Activated T-helper 9 cell treated with anti-CD3 and anti-CD28 coated beads, Interleukin-2, amount 50 U/mL, for 16 hours (primary cell): ENCODE results near the gene PSMD5.
A peak's percentile ranks its signal among the peaks of the same experiment; 100 is the strongest.

Experiments used
- DNase-seq: peaks from one replicate; pipeline ENCODE4 v3.0.0-alpha.2; 2020; ENCODE audit warnings: low read depth

PSMD5 gene

DNA sequence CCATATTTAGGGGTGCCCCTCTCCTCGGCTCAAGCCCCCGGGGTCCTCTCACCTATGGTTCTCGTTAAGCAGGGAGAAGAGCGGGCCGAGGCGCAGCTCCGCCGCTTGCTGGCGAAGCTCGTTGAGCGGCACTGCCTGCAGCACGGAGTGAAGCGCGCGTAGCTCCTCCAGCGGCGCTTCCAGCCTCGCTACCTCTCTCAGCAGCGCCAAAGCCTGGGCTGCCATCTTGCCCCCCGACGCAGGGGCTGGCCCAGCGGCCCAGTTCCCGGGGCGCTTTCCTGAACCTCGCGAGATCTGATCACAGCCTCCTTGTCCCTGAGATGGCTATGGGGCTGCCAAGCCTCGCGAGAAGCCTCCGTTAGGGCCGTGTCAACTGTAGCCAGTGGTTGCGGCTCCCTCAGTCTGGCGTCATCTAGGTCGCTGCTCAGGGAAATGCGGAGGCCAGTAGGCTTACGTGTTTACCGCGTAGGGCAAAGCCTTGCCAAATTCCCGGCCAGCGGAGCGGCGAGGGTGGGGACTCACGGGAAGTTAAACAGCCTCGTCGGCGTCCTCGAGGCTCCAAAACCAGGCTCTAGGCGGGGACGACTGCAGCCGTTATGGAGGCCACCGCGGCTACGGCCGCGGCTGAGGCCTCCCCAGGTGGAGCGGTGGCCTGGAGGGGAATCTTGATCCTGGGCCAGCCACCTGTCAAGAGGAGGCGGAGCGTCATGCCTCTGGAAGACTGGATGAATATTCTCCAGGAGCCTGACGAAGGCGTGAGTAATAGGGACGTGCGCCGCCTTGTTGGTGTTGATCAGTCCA, at the start of gene PSMD5:
TSS of gene PSMD5 (minus strand) at position 238 of the 801 bp plus-strand sequence. CDS start at position 225, 13 bp downstream.
- peak; percentile 90 for DNase-seq

- DNase-seq, result no peak
These were observed 49.4 kb upstream of the PSMD5 start for GRCh38 chr9:120891884-120892747.

GRCh38 chr9:120891245-120891883, 48.6 kb upstream of the PSMD5 start:
- DNase-seq, result peak; percentile 40

DNA sequence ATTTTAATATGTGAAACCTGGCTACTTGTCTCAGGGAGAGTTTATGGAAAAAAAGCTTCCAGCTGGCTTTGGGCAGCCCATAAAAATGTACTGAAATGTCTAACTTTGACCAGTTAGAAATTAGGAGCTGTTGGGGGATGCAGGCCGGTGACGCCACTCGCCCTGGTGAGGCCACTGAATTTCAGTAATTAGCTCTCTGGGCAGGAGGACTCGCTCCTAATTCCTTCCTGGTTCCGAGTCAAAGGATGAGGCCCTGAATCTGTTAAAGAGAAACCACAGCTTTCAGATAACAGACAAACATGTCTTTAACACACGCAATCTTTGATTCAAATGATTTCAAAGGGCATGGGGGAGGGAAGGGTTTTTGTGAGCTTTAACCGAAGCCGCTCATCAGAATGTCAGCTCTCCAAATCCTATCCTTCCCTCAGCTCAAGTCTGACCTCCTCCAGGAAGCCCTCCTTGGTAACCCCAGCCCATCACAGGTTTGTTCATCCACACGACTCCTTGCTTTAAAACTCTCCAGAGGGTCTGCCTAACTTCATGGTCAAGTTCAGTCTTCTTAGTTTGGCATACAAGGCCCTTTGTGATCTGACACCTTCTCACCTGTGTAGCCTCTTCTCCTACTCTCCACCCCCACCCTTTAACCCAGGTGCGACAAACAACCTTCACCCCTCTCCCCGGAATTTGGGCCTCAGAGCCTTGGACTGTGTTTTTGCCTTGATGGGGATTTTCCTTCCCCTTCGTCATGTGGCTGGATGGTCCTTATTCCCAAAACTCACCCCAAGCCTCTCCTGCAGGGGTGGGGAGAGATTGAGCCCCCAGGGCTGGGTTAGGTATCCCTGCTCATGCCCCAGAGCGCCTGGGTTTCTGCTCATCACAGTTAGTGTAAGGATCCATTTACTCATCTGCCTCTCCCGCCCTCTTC, 47.9 kb upstream of the PSMD5 start:
- DNase-seq, result no peak

GRCh38 chr9:120889606-120890271, 47.0 kb upstream of the PSMD5 start:
- no peak for DNase-seq

- no peak for DNase-seq
These were observed 45.9 kb upstream of the PSMD5 start for GRCh38 chr9:120888626-120889025.

DNA sequence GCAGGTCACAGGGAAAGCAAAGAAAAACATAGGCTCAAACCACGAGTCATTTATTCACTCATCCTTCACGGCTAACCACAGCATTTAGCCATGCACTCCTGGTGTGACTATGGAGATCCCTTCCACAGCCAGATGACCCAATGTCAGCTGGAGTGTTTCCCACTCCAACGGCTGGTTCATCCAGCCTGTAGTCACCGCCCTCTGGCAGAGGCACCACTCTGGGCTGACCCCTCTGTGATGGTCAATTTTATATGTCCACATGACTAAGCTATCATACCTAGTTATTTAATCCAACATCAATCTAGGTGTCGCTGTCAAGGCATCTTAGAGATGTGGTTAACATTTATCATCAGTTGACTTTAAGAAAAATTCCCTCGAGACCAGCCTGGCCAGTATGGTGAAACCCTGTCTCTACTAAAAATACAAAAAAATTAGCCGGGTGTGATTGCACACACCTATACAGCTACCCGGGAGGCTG, 43.8 kb upstream of the PSMD5 start:
- no peak for DNase-seq

GRCh38 chr9:120885958-120886357, 43.2 kb upstream of the PSMD5 start:
- no peak for DNase-seq

GRCh38 chr9:120885457-120885856, 42.7 kb upstream of the PSMD5 start:
- no peak for DNase-seq

DNA sequence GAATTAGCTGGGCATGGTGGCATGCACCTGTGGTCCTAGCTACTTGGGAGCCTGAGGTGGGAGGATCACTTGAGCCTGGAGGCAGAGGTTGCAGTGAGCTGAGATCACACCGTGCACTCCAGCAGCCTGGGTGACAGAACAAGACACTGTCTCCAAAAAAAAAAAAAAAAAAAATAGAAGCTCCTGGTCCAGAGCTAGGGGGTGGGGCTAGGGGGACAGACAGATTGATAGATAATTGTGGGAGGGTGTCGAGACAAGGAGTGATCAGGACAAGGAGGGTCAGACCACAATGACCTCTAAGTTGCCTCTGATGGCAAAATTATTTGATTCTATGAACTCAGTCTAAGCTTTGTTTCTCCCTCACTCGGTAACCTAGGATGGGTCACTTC, 40.9 kb upstream of the PSMD5 start:
- DNase-seq, result no peak

- no peak for DNase-seq
These were observed 40.3 kb upstream of the PSMD5 start for GRCh38 chr9:120882935-120883607.

DNA sequence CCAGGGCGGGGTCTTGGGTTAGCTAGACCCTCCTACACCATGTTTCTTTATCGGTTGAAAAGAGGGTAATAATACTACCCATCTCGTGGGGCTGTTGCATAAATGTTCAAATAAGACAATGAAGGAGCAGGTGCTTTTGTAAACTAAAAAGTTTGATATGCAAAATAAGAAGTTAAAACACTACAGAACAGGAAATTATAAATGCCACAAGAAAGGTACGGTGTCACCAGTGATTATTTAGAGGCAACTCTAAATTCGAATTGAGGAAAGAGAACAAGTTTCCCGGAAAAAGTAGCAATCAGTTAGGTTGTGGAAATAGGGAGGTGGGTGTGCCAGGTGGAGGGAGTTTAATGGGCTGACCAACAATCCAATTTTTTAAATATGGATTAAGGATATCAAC, 36.7 kb upstream of the PSMD5 start:
- DNase-seq, result no peak

GRCh38 chr9:120878188-120879130, 35.7 kb upstream of the PSMD5 start:
- no peak for DNase-seq

DNA sequence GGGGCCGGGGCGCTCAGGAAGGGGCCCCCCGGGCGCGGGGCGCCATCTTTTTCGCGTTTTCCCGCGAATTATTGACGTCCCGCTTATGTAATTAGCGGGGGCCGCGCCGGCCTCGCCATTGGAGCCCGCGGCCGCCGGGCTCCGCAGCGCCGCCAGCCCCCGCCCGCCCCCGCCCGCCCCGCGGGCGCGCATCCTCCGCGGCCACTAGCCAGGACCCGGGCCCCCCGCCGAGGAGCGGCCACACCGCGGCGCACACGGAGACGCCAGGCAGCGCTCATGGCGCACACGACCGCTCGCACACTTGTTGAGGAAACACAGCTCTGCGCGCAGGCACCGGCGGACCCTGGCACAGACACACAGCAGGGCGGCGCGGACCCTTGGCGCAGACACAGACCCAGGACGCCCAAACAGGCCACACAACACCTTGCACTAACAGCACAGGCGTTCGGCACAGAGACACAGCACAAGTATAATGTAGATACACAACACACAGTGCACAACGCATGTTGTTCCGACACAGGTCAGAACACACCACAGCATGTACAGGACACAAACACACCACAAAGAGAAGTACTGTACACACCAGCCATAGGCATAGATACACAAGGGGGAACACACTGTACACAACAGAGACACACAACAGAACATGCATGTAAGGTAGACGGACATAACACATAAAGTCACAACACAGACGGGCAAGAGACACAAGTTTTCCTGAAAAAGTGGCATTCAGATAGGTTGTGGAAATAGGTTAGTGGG, 34.7 kb upstream of the PSMD5 start:
- DNase-seq, result peak; percentile 52

- DNase-seq, result no peak
These were observed 34.1 kb upstream of the PSMD5 start, which contains the start of gene PHF19 for GRCh38 chr9:120876842-120877240. TSS of gene PHF19 (minus strand) at chr9:120877188. CDS start at chr9:120874741, 2,447 bp downstream.

GRCh38 chr9:120875954-120876841, 33.5 kb upstream of the PSMD5 start:
- DNase-seq, result peak; percentile 77

DNA sequence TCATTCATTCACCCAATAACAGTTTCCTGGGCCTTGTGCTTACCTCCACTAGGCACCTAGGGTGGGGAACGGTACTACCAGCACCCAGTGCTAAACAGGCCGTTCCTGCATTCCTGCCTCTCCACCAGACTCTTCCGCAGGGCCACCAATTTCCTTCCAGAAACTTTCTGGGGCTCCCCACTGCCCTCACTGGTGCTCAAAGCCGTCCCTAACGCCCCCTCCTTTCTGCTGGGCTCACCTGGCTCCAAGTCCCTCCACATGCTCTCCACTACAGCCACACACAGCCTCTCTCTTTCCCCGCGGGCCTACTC, 32.9 kb upstream of the PSMD5 start:
- DNase-seq, result no peak
